KBM-7 (cell line): ENCODE data around the gene PDZK1IP1.

Experiments used
- DNase-seq: peaks from one replicate; pipeline ENCODE4 v3.0.0-alpha.2; 2015
- in situ Hi-C: fragments of 300-500 bp; cut with MboI; formaldehyde crosslinking; loops from 2 replicates; pipeline ENCODE4 v1.14.3; 2020; ENCODE audit warnings: low sequenced_read_pairs, low pct_unique_long_range_greater_than_20kb, mixed read lengths

PDZK1IP1 gene, protein sequence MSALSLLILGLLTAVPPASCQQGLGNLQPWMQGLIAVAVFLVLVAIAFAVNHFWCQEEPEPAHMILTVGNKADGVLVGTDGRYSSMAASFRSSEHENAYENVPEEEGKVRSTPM

GRCh38 chr1:47189844-47190508 lies at the start of gene PDZK1IP1:
PDZK1IP1 (minus strand) TSS chr1:47190036; CDS start chr1:47189932, 104 bp downstream.
- no peak for DNase-seq
- in situ Hi-C loops: loop anchor here (25.0 kb wide), 1 partner anchor 522 kb away; no protein-coding TSS in a partner anchor

DNA sequence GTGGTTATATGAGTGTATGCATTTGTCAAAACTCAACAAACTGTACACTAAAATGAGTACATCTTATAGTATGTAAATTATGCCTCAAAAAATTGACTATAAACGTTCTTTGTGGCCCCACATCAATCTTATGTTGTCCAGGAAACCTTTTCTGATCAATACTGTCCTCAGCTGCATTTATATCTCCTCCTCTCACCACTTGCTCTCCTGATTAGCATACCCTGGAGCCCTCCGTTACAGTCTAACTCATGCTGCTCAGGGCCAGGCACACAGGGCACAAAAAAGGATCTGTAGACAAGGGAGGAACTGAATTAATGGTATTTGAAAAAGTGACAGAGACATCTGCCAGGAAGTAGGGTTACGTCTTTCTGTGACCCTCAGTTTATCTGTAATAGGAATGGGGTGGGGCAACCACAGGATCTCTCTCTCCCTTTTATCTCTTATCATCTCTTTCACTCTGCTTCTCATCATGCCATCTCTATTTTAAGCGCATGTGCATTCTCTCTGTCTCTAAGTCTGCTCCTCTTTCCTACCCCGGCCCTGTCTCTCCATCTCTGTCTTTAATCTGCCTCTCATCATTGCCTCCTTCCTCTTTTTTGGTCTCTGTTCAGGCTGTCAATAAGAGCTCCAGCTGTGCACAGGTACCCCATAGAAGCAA lies 49.2 kb upstream of the PDZK1IP1 start:
- DNase-seq: peak; percentile 63
- in situ Hi-C loops: no loop called here

DNA sequence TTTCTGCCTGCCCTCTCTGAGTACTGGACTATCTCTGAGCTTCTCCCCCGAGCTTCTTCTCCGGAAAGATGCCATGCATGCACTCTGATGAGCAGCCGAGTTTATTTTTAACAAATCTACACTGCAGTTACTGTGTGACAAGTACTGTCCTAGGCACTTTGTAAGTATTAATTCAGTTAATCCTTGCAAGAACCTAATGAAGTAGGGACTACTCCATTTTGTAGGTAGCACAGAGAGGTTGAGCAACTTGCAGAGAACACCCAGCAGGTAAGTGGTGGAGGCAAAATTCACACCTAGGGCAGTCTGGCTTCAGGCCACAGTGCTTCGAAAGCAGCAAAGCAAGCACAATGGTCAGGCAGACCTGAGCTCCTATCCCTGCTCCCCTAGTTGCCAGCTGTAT lies 46.0 kb upstream of the PDZK1IP1 start:
- no peak for DNase-seq
- in situ Hi-C loops: no loop called here

- in situ Hi-C loops: no loop called here
- peak; percentile 49 for DNase-seq
These were observed 45.4 kb upstream of the PDZK1IP1 start for GRCh38 chr1:47235241-47235681.

DNA sequence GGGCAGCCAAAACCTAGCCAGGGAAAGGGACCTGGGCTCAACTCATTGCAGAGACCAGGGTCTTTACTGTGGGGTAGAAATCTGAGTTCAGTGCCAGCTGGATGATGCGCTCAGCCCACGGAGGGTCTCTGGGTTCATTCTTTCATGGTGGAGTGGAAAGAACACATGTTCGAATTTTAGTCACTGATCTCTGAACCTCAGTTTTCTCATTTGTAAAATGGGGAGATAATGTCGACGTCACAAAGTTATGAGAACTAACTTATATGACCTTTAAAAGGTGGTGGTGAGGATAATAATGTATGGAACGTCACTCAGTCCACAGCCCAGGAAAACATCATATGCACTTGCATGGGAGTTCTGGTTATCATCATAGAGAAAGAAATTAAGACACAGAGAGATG lies 43.4 kb upstream of the PDZK1IP1 start:
- no peak for DNase-seq
- in situ Hi-C loops: no loop called here

GRCh38 chr1:47232187-47232874 lies 42.5 kb upstream of the PDZK1IP1 start, which contains the start of gene TAL1:
TAL1 (minus strand) TSS chr1:47232225; CDS start chr1:47225888, 6,337 bp downstream.
- in situ Hi-C loops: no loop called here
- peak; percentile 67 for DNase-seq

- DNase-seq: peak; percentile 92
- in situ Hi-C loops: no loop called here
These were observed 41.7 kb upstream of the PDZK1IP1 start for GRCh38 chr1:47231301-47232186.

GRCh38 chr1:47230692-47231300 lies 41.0 kb upstream of the PDZK1IP1 start:
- in situ Hi-C loops: no loop called here
- no peak for DNase-seq

- in situ Hi-C loops: no loop called here
- DNase-seq: no peak
These were observed 40.3 kb upstream of the PDZK1IP1 start for GRCh38 chr1:47229886-47230691.

- DNase-seq: peak; percentile 65
- in situ Hi-C loops: no loop called here
These were observed 39.4 kb upstream of the PDZK1IP1 start for GRCh38 chr1:47229031-47229885.

- in situ Hi-C loops: no loop called here
- DNase-seq: no peak
These were observed 38.8 kb upstream of the PDZK1IP1 start for GRCh38 chr1:47228644-47229030.

DNA sequence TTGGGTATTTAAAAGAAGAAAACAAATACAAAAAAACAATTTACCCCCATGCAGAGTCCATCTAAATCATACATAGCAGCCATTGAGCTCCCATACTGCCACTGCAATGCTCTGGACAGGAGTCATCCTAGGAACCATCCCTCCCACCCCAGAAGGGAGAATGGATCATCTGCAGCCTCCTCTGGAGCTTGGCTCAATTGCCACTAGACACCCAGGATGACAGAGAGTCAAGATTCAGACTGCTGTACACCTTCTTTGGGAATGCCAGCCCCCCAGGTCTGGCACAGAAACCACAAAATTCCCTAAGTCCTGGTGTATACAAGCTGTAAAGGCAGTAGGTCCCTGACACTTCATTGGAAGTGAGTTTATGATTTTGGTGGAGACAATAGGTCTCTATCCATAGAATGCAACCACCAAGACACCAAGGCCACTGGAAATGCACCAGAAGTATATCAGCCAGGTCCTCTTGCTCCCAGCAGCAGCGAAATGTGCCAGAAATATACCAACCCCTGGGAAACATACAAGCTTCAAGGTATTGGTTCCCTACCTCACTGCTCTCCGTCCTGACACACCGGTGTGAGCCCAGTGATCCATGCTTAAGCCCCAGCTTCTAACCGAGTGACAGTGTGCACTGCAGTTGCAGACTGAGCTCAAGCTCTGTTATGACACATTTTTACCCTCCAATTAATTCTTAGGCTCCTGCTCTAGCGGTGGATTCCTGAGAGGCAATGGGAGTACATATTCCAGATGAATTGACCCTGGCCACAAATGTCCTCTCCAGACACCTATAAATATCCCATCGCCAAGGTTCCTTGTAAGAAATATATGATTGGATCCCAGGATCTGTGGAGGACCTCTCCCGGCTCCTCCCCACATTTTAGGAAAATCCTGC lies 37.8 kb upstream of the PDZK1IP1 start:
- in situ Hi-C loops: no loop called here
- no peak for DNase-seq

- in situ Hi-C loops: no loop called here
- no peak for DNase-seq
These were observed 37.0 kb upstream of the PDZK1IP1 start for GRCh38 chr1:47226839-47227215.

- in situ Hi-C loops: no loop called here
These were observed 36.4 kb upstream of the PDZK1IP1 start for GRCh38 chr1:47226121-47226838.

DNA sequence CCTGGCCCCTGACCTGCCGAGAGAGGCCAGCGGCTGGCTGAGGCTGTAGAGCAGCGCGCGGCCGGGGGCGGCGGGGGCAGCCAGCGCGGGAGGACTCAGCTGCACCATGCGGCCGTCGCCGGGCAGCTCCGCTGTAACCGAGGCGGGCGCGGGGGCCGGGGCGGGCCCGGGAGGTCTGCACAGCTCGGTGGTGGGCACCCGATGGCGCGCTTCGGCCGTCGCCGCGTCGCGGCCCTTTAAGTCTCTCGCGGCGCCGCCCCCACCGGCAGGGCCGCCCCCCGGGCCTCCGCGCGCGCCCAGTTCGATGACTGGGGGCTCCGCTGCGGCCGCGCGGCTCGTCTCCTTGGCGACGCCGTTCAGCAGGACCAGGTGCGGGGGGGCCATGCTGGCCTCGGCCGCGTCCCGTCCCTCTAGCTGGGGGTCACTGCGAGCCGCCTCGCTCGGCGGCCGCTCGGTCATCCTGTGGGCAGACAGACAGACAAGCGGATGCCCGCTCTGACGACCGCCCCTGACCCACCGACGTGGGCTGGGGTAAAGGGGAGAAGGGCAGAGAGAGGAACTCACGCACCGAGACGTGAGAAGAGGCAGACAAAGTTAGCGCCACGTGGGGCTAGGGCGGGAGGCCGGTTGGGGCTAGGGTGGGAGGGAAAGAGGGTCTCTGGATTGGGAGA lies 35.7 kb upstream of the PDZK1IP1 start:
- in situ Hi-C loops: no loop called here
- DNase-seq: peak; percentile 49

More at GRCh38 chr1:47226121-47226838, 36.4 kb upstream of the PDZK1IP1 start:
- DNase-seq: peak; percentile 66
